Brain microvascular endothelial cell (primary cell): ENCODE results near the gene MSX2.

Source experiments
- DNase-seq: peaks from one replicate; pipeline ENCODE4 v3.0.0-alpha.2; 2020
- H3K27ac ChIP-seq: fragments of 250-450 bp; sonication (Bioruptor Pico); 2 replicates; pipeline ENCODE4 v1.5.1; 2020; ENCODE audit warnings: mild to moderate bottlenecking, moderate library complexity
- H3K27me3 ChIP-seq: fragments of 250-450 bp; sonication (Bioruptor Pico); replicated peaks from 2 replicates; pipeline ENCODE4 v1.5.1; 2020; ENCODE audit warnings: mild to moderate bottlenecking
- H3K36me3 ChIP-seq: fragments of 250-450 bp; sonication (Bioruptor Pico); replicated peaks from 2 replicates; pipeline ENCODE4 v1.5.1; 2020; ENCODE audit warnings: mild to moderate bottlenecking
- H3K4me3 ChIP-seq: 2 replicates; pipeline ENCODE4 v1.5.1; 2011; ENCODE audit warnings: low read depth, mild to moderate bottlenecking, control low read depth, low read length, moderate library complexity
- CTCF ChIP-seq: IDR thresholded peaks from 2 replicates; pipeline ENCODE4 v1.5.1; 2011; ENCODE audit warnings: low read depth, mild to moderate bottlenecking, moderate library complexity, low read length, control low read depth, inconsistent platforms; ENCODE audit errors: missing control alignments
- in situ Hi-C: cut with HindIII; loops from 2 replicates; pipeline ENCODE4 v1.10.0; 2017; ENCODE audit warnings: low sequenced_read_pairs, low pct_ligation_motif_present

The MSX2 gene

GRCh38 chr5:174723979-174724483 is 351 bp upstream of the MSX2 start:
- Histone ChIP-seq H3K27me3 (peaks cover 33% of the 10 kb centered on the region), H3K27ac (no peak overlapping the region), H3K4me3 (peak overlapping the region; percentile 50), H3K36me3 (no peaks in the 10 kb centered on the region)
- no peak for TF ChIP-seq CTCF
- peak; percentile 7 for DNase-seq
- in situ Hi-C loops: no loop called here

- no peak for TF ChIP-seq CTCF
- no peaks in the 10 kb centered on the region for H3K36me3 ChIP-seq
- peak overlapping the region; percentile 52 for H3K4me3 ChIP-seq
- in situ Hi-C loops: no loop called here
- no peak overlapping the region for H3K27ac ChIP-seq
- no peak for DNase-seq
- H3K27me3 ChIP-seq: peaks cover 21% of the 10 kb centered on the region
Observed at GRCh38 chr5:174725261-174725990, 1.0 kb downstream of the MSX2 start.

GRCh38 chr5:174725991-174726601 is 1.7 kb downstream of the MSX2 start:
- no peak for DNase-seq
- no peaks in the 10 kb centered on the region for H3K36me3 ChIP-seq
- in situ Hi-C loops: no loop called here
- no peak for TF ChIP-seq CTCF
- H3K27ac ChIP-seq: no peak overlapping the region
- no peak overlapping the region for H3K4me3 ChIP-seq
- peaks cover 16% of the 10 kb centered on the region for H3K27me3 ChIP-seq

- no peaks in the 10 kb centered on the region for H3K36me3 ChIP-seq
- in situ Hi-C loops: no loop called here
- DNase-seq: no peak
- H3K27me3 ChIP-seq: peaks cover 8% of the 10 kb centered on the region
- TF ChIP-seq CTCF: no peak
- no peak overlapping the region for H3K4me3 ChIP-seq
- no peak overlapping the region for H3K27ac ChIP-seq
Observed at GRCh38 chr5:174726916-174727793, 2.8 kb downstream of the MSX2 start.

GRCh38 chr5:174727794-174728680 is 3.7 kb downstream of the MSX2 start:
- TF ChIP-seq CTCF: no peak
- Histone ChIP-seq H3K27me3 (peaks cover 2% of the 10 kb centered on the region), H3K4me3 (no peak overlapping the region), H3K36me3 (no peaks in the 10 kb centered on the region), H3K27ac (no peak overlapping the region)
- DNase-seq: no peak
- in situ Hi-C loops: no loop called here
